H1 (cell line): Measurements from ENCODE around the gene TBC1D4. TPM values are rescaled to one million over a fixed set of nuclear protein-coding genes. Genes with fewer than 3 reads are reported as not detected.

Experiments
- CEBPB ChIP-seq: IDR thresholded peaks from 2 replicates; pipeline ENCODE4 v1.6.1; 2012; ENCODE audit warnings: low read depth, low read length
- EZH2 ChIP-seq: fragments of 200-600 bp; sonication (generic); IDR thresholded peaks from 2 replicates; pipeline ENCODE4 v1.7.1; 2012; ENCODE audit warnings: low read depth, mild to moderate bottlenecking, moderate library complexity, low read length, inconsistent platforms; ENCODE audit not compliant: severe bottlenecking
- NANOG ChIP-seq: IDR thresholded peaks from 2 replicates; pipeline ENCODE4 v1.6.1; 2011; ENCODE audit warnings: low read length, low read depth, mild to moderate bottlenecking, inconsistent platforms; ENCODE audit not compliant: insufficient read depth, poor library complexity, severe bottlenecking
- polyA plus RNA-seq, 7 experiments: library from polyadenylated mRNA; depleted of rRNA in 3 of 7; stranded (reverse) in 5 of 7; unstranded in 2 of 7; fragments of >200 nt in 5 of 7; fragments of 200-250 nt in 2 of 7; gene quantifications; 1 replicate in 5 of 7; 2 replicates in 1 of 7; 4 replicates in 1 of 7; pipeline versions ENCODE4 v1.2.1 to v1.2.3, GENCODE V29; 2011 to 2013; ENCODE audit warnings: missing spikeins in 2 of 7, mixed read lengths in 2 of 7
- total RNA-seq: library from RNA; stranded (reverse); fragmentation: NEBNext Ultra II Directional; extraction: Animal tissue kit (Norgen Biotek cat#: 25700); gene quantifications from 2 replicates; pipeline ENCODE4 v1.2.1, GENCODE V29; 2021
- TF ChIP-seq, protein P1 (sequence below): IDR thresholded peaks from 2 replicates; pipeline ENCODE4 v1.6.1; 2012; ENCODE audit warnings: inconsistent platforms

TBC1D4 gene
- total and polyA plus RNA-seq, 2 of the 8 experiments (the other 6 are each of a cell fraction or from before 2014, with no cell fraction given) = 16.7 to 39.0 TPM

DNA sequence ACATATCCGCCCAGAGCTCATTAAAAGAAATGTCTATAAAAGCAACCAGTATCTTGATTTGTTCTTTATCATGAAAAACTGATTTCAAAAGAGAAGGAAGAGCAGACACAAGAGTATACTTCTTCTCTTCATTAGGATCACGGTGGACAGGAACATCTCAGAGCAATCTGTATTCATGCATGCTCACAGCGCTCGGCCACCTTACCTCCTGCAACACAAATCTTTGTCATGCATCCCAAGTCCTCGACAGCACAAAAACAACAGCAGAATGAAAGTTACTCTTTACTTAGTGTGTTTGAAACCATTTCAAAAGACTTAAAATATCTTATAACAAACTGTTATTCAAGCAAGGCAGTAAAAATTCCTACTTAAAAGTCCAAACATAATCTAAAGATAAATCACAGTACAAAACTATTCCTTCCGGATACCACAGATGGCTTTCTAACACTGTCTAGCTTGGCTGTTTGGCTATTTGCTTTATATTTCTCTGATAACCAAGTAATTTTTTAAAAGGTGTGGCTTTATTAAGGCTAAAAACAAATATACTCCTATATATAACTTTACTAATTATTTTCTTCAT, 174.5 kb downstream of the TBC1D4 start (continued):
- TF ChIP-seq, protein P1, sequence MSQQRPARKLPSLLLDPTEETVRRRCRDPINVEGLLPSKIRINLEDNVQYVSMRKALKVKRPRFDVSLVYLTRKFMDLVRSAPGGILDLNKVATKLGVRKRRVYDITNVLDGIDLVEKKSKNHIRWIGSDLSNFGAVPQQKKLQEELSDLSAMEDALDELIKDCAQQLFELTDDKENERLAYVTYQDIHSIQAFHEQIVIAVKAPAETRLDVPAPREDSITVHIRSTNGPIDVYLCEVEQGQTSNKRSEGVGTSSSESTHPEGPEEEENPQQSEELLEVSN = no peak
- TF ChIP-seq EZH2 = no peak
- no peak for TF ChIP-seq NANOG
- no peak for TF ChIP-seq CEBPB
- TF ChIP-seq, all 59 proteins: peak for 0
